ENCODE measurements around the gene CTNNA2.

The CTNNA2 gene

GRCh38 chr2:79580175-79580574, 67.3 kb downstream of the CTNNA2 start:
- Mint-ChIP-seq H3K4me1 (no peaks in the 10 kb centered on the region), H3K9me3 (peaks cover 2% of the 10 kb centered on the region), H3K36me3 (no peaks in the 10 kb centered on the region), H3K4me3 (no peak overlapping the region), H3K27me3 (no peaks in the 10 kb centered on the region), H3K27ac (no peak overlapping the region)
- DNase-seq (ENCODE audit: low spot score in 2 of 2): no peak
- no peak for ATAC-seq (ENCODE audit: low read depth)

GRCh38 chr2:79585701-79586433, 73.0 kb downstream of the CTNNA2 start:
- peaks cover 4% of the 10 kb centered on the region for H3K9me3 Mint-ChIP-seq
- no peak overlapping the region for H3K4me3 Mint-ChIP-seq
- H3K4me1 Mint-ChIP-seq: no peaks in the 10 kb centered on the region
- no peak overlapping the region for H3K27ac Mint-ChIP-seq
- ATAC-seq (ENCODE audit: low read depth) (no peak), DNase-seq (ENCODE audit: low spot score in 2 of 2) (no peak)
- H3K36me3 Mint-ChIP-seq: no peaks in the 10 kb centered on the region
- H3K27me3 Mint-ChIP-seq: no peaks in the 10 kb centered on the region

GRCh38 chr2:79591281-79591680, 78.4 kb downstream of the CTNNA2 start:
- no peak overlapping the region for H3K4me3 Mint-ChIP-seq
- H3K27me3 Mint-ChIP-seq: no peaks in the 10 kb centered on the region
- no peak for DNase-seq (ENCODE audit: low spot score in 2 of 2)
- peaks cover 3% of the 10 kb centered on the region for H3K9me3 Mint-ChIP-seq
- no peaks in the 10 kb centered on the region for H3K4me1 Mint-ChIP-seq
- no peak overlapping the region for H3K27ac Mint-ChIP-seq
- ATAC-seq (ENCODE audit: low read depth): no peak
- no peaks in the 10 kb centered on the region for H3K36me3 Mint-ChIP-seq

- Mint-ChIP-seq H3K27me3 (no peaks in the 10 kb centered on the region), H3K4me1 (no peaks in the 10 kb centered on the region), H3K4me3 (no peak overlapping the region), H3K36me3 (no peaks in the 10 kb centered on the region), H3K9me3 (no peaks in the 10 kb centered on the region), H3K27ac (no peak overlapping the region)
- DNase-seq (ENCODE audit: low spot score in 2 of 2): no peak
- no peak for ATAC-seq (ENCODE audit: low read depth)
Observed at GRCh38 chr2:79593237-79593867, 80.5 kb downstream of the CTNNA2 start.

- ATAC-seq (ENCODE audit: low read depth) (no peak), DNase-seq (ENCODE audit: low spot score in 2 of 2) (no peak)
- no peaks in the 10 kb centered on the region for H3K4me1 Mint-ChIP-seq
- no peaks in the 10 kb centered on the region for H3K36me3 Mint-ChIP-seq
- no peak overlapping the region for H3K4me3 Mint-ChIP-seq
- H3K27ac Mint-ChIP-seq: no peak overlapping the region
- H3K9me3 Mint-ChIP-seq: no peaks in the 10 kb centered on the region
- no peaks in the 10 kb centered on the region for H3K27me3 Mint-ChIP-seq
Observed at GRCh38 chr2:79596403-79596802, 83.6 kb downstream of the CTNNA2 start.

- Mint-ChIP-seq H3K27ac (no peak overlapping the region), H3K4me1 (no peaks in the 10 kb centered on the region), H3K9me3 (peaks cover 2% of the 10 kb centered on the region), H3K27me3 (no peaks in the 10 kb centered on the region), H3K4me3 (no peak overlapping the region), H3K36me3 (no peaks in the 10 kb centered on the region)
- DNase-seq (ENCODE audit: low spot score in 2 of 2): no peak
- ATAC-seq (ENCODE audit: low read depth): no peak
Observed at GRCh38 chr2:79604748-79605147, 91.9 kb downstream of the CTNNA2 start.

GRCh38 chr2:79611448-79612016, 98.7 kb downstream of the CTNNA2 start:
- no peak for DNase-seq (ENCODE audit: low spot score in 2 of 2)
- H3K4me3 Mint-ChIP-seq: no peak overlapping the region
- no peaks in the 10 kb centered on the region for H3K27me3 Mint-ChIP-seq
- no peaks in the 10 kb centered on the region for H3K4me1 Mint-ChIP-seq
- H3K36me3 Mint-ChIP-seq: no peaks in the 10 kb centered on the region
- no peak overlapping the region for H3K27ac Mint-ChIP-seq
- ATAC-seq (ENCODE audit: low read depth): no peak
- peaks cover 2% of the 10 kb centered on the region for H3K9me3 Mint-ChIP-seq

- Mint-ChIP-seq H3K27ac (no peak overlapping the region), H3K36me3 (no peaks in the 10 kb centered on the region), H3K9me3 (peaks cover 3% of the 10 kb centered on the region), H3K4me3 (no peak overlapping the region), H3K4me1 (no peaks in the 10 kb centered on the region), H3K27me3 (no peaks in the 10 kb centered on the region)
- no peak for ATAC-seq (ENCODE audit: low read depth)
- DNase-seq (ENCODE audit: low spot score in 2 of 2): no peak
Observed at GRCh38 chr2:79612999-79613398, 100.1 kb downstream of the CTNNA2 start.

GRCh38 chr2:79619442-79619841, 106.6 kb downstream of the CTNNA2 start:
- Mint-ChIP-seq H3K27ac (no peak overlapping the region), H3K36me3 (no peaks in the 10 kb centered on the region)

GRCh38 chr2:79619976-79620375, 107.1 kb downstream of the CTNNA2 start:
- H3K9me3 Mint-ChIP-seq: peaks cover 4% of the 10 kb centered on the region
- H3K27me3 Mint-ChIP-seq: no peaks in the 10 kb centered on the region
- H3K4me3 Mint-ChIP-seq: no peak overlapping the region
- DNase-seq (ENCODE audit: low spot score in 2 of 2): no peak
- H3K36me3 Mint-ChIP-seq: no peaks in the 10 kb centered on the region
- H3K27ac Mint-ChIP-seq: no peak overlapping the region
- ATAC-seq (ENCODE audit: low read depth): no peak
- H3K4me1 Mint-ChIP-seq: no peaks in the 10 kb centered on the region

More at GRCh38 chr2:79619442-79619841, 106.6 kb downstream of the CTNNA2 start:
- Mint-ChIP-seq H3K27me3 (no peaks in the 10 kb centered on the region), H3K4me1 (no peaks in the 10 kb centered on the region), H3K9me3 (peaks cover 4% of the 10 kb centered on the region), H3K4me3 (no peak overlapping the region)
- DNase-seq (ENCODE audit: low spot score in 2 of 2) (no peak), ATAC-seq (ENCODE audit: low read depth) (no peak)

- Mint-ChIP-seq H3K36me3 (no peaks in the 10 kb centered on the region), H3K9me3 (peaks cover 4% of the 10 kb centered on the region), H3K4me3 (no peak overlapping the region), H3K27me3 (no peaks in the 10 kb centered on the region), H3K27ac (no peak overlapping the region), H3K4me1 (no peaks in the 10 kb centered on the region)
- no peak for ATAC-seq (ENCODE audit: low read depth)
- no peak for DNase-seq (ENCODE audit: low spot score in 2 of 2)
Observed at GRCh38 chr2:79620679-79621078, 107.8 kb downstream of the CTNNA2 start.

GRCh38 chr2:79621252-79621651, 108.4 kb downstream of the CTNNA2 start:
- DNase-seq (ENCODE audit: low spot score in 2 of 2) (no peak), ATAC-seq (ENCODE audit: low read depth) (no peak)
- H3K36me3 Mint-ChIP-seq: no peaks in the 10 kb centered on the region
- H3K27ac Mint-ChIP-seq: no peak overlapping the region
- no peaks in the 10 kb centered on the region for H3K4me1 Mint-ChIP-seq
- H3K4me3 Mint-ChIP-seq: no peak overlapping the region
- H3K27me3 Mint-ChIP-seq: no peaks in the 10 kb centered on the region
- H3K9me3 Mint-ChIP-seq: peaks cover 4% of the 10 kb centered on the region

GRCh38 chr2:79621755-79622154, 108.9 kb downstream of the CTNNA2 start:
- H3K36me3 Mint-ChIP-seq: no peaks in the 10 kb centered on the region
- peaks cover 7% of the 10 kb centered on the region for H3K9me3 Mint-ChIP-seq
- no peak overlapping the region for H3K4me3 Mint-ChIP-seq
- DNase-seq (ENCODE audit: low spot score in 2 of 2) (no peak), ATAC-seq (ENCODE audit: low read depth) (no peak)
- no peaks in the 10 kb centered on the region for H3K27me3 Mint-ChIP-seq
- H3K27ac Mint-ChIP-seq: no peak overlapping the region
- H3K4me1 Mint-ChIP-seq: no peaks in the 10 kb centered on the region

- no peak overlapping the region for H3K27ac Mint-ChIP-seq
- no peak for DNase-seq (ENCODE audit: low spot score in 2 of 2)
- H3K4me3 Mint-ChIP-seq: no peak overlapping the region
- no peaks in the 10 kb centered on the region for H3K4me1 Mint-ChIP-seq
- H3K27me3 Mint-ChIP-seq: no peaks in the 10 kb centered on the region
- H3K36me3 Mint-ChIP-seq: no peaks in the 10 kb centered on the region
- H3K9me3 Mint-ChIP-seq: peaks cover 6% of the 10 kb centered on the region
- no peak for ATAC-seq (ENCODE audit: low read depth)
Observed at GRCh38 chr2:79622508-79622907, 109.7 kb downstream of the CTNNA2 start.
